Ectodermal cell (in vitro differentiated cells): ENCODE data around the gene RAD51B.

Experiments used
- H3K27ac ChIP-seq: 2 replicates; pipeline ENCODE4 v1.7.0; 2013; ENCODE audit warnings: mild to moderate bottlenecking, low read depth, low read length; ENCODE audit not compliant: insufficient read depth, poor library complexity, severe bottlenecking
- H3K27me3 ChIP-seq: 2 replicates; pipeline ENCODE4 v1.7.0; 2013; ENCODE audit warnings: mild to moderate bottlenecking, low read length; ENCODE audit not compliant: insufficient read depth, control insufficient read depth, poor library complexity, severe bottlenecking
- H3K36me3 ChIP-seq: one replicate; pipeline ENCODE4 v1.7.0; 2013; ENCODE audit warnings: low read length; ENCODE audit not compliant: control insufficient read depth, insufficient read depth
- H3K4me1 ChIP-seq: one replicate; pipeline ENCODE4 v1.7.0; 2013; ENCODE audit warnings: low read length; ENCODE audit not compliant: control insufficient read depth, insufficient read depth
- H3K4me3 ChIP-seq: 2 replicates; pipeline ENCODE4 v1.7.0; 2013; ENCODE audit warnings: low read depth, low read length, control low read depth; ENCODE audit not compliant: insufficient read depth
- H3K9me3 ChIP-seq: 2 replicates; pipeline ENCODE4 v1.7.0; 2013; ENCODE audit warnings: mild to moderate bottlenecking, low read length, moderate library complexity; ENCODE audit not compliant: control insufficient read depth
- WGBS, 2 experiments: methylation state at CpG; one replicate each; pipeline ENCODE4 v1.1.7; 2013; ENCODE audit warnings: missing lambda C conversion rate in 2 of 2; 5-methylcytosine and 5-hydroxymethylcytosine counted together

RAD51B gene

DNA sequence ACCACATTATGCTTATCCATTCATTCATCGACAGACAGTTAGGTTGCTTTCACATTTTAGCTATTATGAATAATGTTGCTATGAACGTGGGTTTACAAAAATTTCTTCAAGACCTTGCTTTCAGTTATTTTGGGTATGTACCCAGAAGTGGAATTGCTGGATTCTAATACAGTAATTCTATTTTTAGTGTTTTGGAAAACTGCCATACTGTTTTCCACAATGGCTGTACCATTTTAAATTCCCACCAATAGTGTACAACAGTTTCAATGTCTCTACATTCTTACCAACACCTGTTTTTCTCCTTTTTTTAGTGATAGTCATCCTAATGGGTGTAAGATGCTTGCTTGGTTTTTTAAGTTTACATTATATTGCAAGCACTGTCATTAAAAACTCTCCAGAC, 825.8 kb downstream of the RAD51B start:
- no peak overlapping the region for H3K27ac ChIP-seq

GRCh38 chr14:68649476-68650189, 830.1 kb downstream of the RAD51B start:
- Histone ChIP-seq H3K4me3 (no peak overlapping the region), H3K27ac (no peak overlapping the region), H3K9me3 (no peaks in the 10 kb centered on the region), H3K4me1 (no peaks in the 10 kb centered on the region), H3K36me3 (no peaks in the 10 kb centered on the region), H3K27me3 (no peaks in the 10 kb centered on the region)
- 87 to 88% methylated on average over 7 of the region's 7 CpGs for WGBS, 2 experiments

More for the DNA sequence above, 825.8 kb downstream of the RAD51B start:
- Histone ChIP-seq H3K27me3 (no peaks in the 10 kb centered on the region), H3K4me1 (no peaks in the 10 kb centered on the region), H3K9me3 (peaks cover 7% of the 10 kb centered on the region), H3K4me3 (no peak overlapping the region), H3K36me3 (no peaks in the 10 kb centered on the region)
- WGBS, 2 experiments = 100% methylated on average over 1 to 2 of the region's 2 CpGs

DNA sequence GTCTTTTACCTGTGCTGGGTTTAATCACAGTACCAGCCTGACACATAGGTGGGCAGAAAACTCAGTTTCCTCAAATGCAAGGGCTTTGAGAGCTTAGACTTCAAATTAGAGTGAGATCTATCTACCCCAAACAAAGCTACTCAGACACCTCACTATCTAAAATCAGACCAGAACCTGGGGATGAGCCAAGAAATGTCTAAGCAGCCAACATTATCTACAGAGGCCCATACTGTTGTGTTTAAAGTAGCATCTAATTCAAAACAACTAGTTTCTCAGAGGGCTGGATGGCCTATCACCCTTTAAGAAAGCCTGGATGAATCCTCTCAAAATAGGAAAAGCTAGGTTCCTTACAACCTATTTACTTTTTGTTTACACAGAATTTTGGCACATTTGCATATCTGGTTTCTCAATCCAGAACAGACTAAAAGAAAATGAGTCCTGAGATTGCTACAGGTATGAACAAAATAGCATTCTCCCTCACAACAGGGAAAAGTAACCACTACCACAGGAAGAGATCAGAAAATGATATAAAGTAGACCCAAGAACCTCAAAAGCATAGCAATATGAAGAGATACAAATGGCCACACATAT, 830.9 kb downstream of the RAD51B start:
- Histone ChIP-seq H3K36me3 (no peaks in the 10 kb centered on the region), H3K4me3 (no peak overlapping the region), H3K27ac (no peak overlapping the region), H3K9me3 (no peaks in the 10 kb centered on the region), H3K4me1 (peaks cover 4% of the 10 kb centered on the region), H3K27me3 (no peaks in the 10 kb centered on the region)

- no peak overlapping the region for H3K4me3 ChIP-seq
- H3K27ac ChIP-seq = no peak overlapping the region
- peaks cover 10% of the 10 kb centered on the region for H3K4me1 ChIP-seq
- WGBS, 2 experiments = 94 to 99% methylated on average over 4 of the region's 4 CpGs
- H3K36me3 ChIP-seq = no peaks in the 10 kb centered on the region
- H3K9me3 ChIP-seq = no peaks in the 10 kb centered on the region
- H3K27me3 ChIP-seq = no peaks in the 10 kb centered on the region
These were observed 831.5 kb downstream of the RAD51B start for GRCh38 chr14:68651075-68651474.

DNA sequence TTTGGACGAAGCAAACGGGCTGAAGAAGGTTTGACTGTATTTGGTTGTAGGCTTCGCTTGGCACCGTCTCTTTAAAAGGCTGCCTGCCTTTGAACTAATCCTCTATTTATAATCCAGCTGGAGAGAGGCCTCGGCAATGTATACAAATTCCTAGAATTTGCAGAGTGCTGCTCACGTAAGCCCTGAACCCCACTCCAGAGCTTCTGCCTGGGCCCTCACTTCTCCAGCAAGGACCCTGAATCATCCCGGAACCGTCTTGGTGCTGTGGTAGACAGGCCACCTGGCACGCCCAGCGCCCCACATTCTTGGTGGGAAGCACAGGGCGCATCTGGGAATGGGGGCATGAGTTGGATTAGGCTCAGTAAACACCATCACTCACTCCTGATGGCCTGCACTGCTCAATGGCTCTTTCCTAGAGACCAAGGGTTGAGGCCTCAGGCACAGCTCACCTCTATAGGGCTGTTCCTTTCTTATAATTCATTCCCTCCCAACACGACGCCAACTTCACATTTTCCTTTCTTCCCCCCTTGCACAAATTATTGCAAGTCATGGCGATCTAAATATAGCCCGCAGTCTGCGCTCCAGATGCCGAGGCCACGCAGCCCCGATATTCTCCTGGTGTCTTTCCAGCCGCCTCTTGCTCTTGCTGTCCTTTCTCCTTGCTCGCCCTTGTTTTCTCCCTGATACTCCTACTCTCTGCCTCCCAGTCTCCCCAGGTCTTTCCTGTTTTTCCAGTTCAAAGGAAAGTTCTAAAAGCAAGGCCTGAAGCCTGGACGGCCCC, 832.3 kb downstream of the RAD51B start:
- Histone ChIP-seq H3K36me3 (no peaks in the 10 kb centered on the region), H3K9me3 (no peaks in the 10 kb centered on the region), H3K4me1 (peaks cover 15% of the 10 kb centered on the region), H3K27ac (no peak overlapping the region), H3K27me3 (no peaks in the 10 kb centered on the region), H3K4me3 (no peak overlapping the region)
- 85 to 86% methylated on average over 22 of the region's 22 CpGs for WGBS, 2 experiments

DNA sequence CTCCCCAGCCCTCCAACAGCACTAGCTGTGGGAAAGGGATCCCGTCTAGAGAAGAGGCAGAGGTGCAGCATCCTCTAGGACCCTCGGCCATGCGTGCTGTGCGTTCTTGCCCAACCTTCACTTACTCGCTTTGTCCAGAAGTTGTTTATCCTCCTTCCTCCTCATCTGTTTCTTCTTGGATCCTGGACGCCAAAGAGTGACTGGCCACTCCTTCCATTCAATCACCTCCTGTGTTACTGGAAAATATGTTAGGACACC, 832.8 kb downstream of the RAD51B start:
- H3K27ac ChIP-seq = no peak overlapping the region
- 94 to 95% methylated on average over 6 of the region's 6 CpGs for WGBS, 2 experiments

DNA sequence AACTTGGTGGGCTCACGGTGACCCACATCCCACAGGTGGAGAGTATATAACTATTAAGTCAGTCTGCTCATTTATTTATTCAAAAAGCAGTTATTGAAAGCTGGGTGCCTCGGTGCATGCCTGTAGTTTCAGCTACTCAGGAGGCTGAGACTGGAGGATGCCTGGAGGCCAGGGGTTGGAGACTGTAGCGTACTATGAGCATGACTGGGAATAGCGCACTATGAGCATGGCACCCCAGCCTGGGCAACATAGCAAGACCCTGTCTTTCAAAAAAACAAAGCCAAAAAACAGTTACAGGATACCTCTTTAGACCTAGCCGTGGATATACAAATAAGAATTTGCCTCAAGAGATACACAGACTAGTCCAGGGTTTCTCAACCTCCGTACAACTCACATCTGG, 833.5 kb downstream of the RAD51B start:
- H3K9me3 ChIP-seq = no peaks in the 10 kb centered on the region
- no peaks in the 10 kb centered on the region for H3K27me3 ChIP-seq
- WGBS, 2 experiments = 95% methylated on average over 5 to 6 of the region's 6 CpGs
- H3K36me3 ChIP-seq = no peaks in the 10 kb centered on the region
- H3K4me3 ChIP-seq = no peak overlapping the region
- peaks cover 15% of the 10 kb centered on the region for H3K4me1 ChIP-seq
- no peak overlapping the region for H3K27ac ChIP-seq

More for the DNA sequence above, 832.8 kb downstream of the RAD51B start:
- Histone ChIP-seq H3K4me1 (peaks cover 15% of the 10 kb centered on the region), H3K9me3 (no peaks in the 10 kb centered on the region), H3K27me3 (no peaks in the 10 kb centered on the region), H3K36me3 (no peaks in the 10 kb centered on the region), H3K4me3 (no peak overlapping the region)

- H3K4me3 ChIP-seq = no peak overlapping the region
- H3K27me3 ChIP-seq = no peaks in the 10 kb centered on the region
- H3K27ac ChIP-seq = no peak overlapping the region
- H3K9me3 ChIP-seq = no peaks in the 10 kb centered on the region
- no peaks in the 10 kb centered on the region for H3K36me3 ChIP-seq
- 94 to 95% methylated on average over 3 of the region's 3 CpGs for WGBS, 2 experiments
- peaks cover 22% of the 10 kb centered on the region for H3K4me1 ChIP-seq
These were observed 834.2 kb downstream of the RAD51B start for GRCh38 chr14:68653804-68654203.

GRCh38 chr14:68654471-68654941, 834.9 kb downstream of the RAD51B start:
- Histone ChIP-seq H3K4me1 (peaks cover 27% of the 10 kb centered on the region), H3K36me3 (no peaks in the 10 kb centered on the region), H3K27ac (no peak overlapping the region), H3K9me3 (no peaks in the 10 kb centered on the region), H3K4me3 (no peak overlapping the region), H3K27me3 (no peaks in the 10 kb centered on the region)
- 90 to 95% methylated on average over 9 of the region's 9 CpGs for WGBS, 2 experiments

GRCh38 chr14:68655021-68655831, 835.6 kb downstream of the RAD51B start:
- 90% methylated on average over 19 of the region's 19 CpGs for WGBS, 2 experiments

More at GRCh38 chr14:68655021-68655831, 835.6 kb downstream of the RAD51B start:
- H3K4me3 ChIP-seq = no peak overlapping the region
- H3K27me3 ChIP-seq = no peaks in the 10 kb centered on the region
- peaks cover 27% of the 10 kb centered on the region for H3K4me1 ChIP-seq
- H3K27ac ChIP-seq = no peak overlapping the region
- H3K36me3 ChIP-seq = no peaks in the 10 kb centered on the region
- H3K9me3 ChIP-seq = no peaks in the 10 kb centered on the region
